GM21526 (cell line): ENCODE results near the gene KCNJ18.
"Not testable (repeated sequence)": the region's sequence is repeated elsewhere in the genome, so short reads cannot be mapped to it uniquely, and the experiment has no call there.

Experiments
- ATAC-seq: cut with Tn5 transposase; IDR thresholded peaks from one replicate; pipeline ENCODE4 v1.9.1; 2021; ENCODE audit warnings: moderate library complexity; ENCODE audit not compliant: unreplicated experiment, low FRiP score

The KCNJ18 gene

DNA sequence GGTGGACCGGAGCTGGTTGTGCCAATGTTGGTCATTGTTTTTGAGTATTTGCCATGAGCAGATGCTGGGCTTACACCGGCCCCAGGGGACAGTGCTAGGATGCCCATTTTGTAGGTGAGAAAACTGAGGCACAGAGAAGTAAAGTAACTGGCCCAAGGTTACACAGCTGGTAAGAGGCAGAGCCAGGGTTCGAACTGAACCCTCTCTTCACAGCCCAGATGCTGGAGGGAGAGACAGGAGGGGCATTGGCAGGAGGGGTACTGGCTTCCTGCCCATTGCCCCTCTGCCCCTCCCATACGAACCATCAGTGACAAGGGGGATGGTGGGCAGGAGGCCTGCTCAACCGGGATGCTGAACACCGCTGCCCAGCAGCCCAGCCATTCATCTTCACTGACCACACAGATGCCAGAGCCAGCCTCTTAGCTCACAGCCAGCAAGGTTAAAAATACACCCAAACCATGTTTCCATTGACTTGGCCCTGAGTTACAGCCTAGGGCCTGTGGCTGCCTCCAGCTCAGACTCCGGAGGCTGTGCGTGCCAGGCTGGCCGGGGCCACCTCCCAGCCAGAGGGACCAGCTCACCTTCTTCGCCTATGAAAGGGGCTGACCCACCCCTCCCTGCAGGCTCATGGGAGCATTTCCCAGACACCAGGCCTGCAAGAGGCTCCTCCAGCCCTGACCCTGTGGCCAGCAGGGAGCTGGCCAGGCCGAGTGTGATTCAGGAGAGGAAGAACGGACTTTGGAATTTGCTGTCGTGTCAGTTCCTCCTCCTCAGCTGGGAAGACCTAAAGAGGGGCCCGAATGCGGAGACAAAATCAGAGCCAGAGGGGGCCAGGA, 57.6 kb downstream of the KCNJ18 start:
- not testable (repeated sequence) for ATAC-seq

GRCh38 chr17:21751111-21751510, 58.8 kb downstream of the KCNJ18 start:
- ATAC-seq = not testable (repeated sequence)
